Stimulated activated CD4-positive, alpha-beta T cell treated with anti-CD3 and anti-CD28 coated beads, TNF-alpha, amount 100 ng/mL, for 1 hour (primary cell): Measurements from ENCODE around the gene PTN.

Experiments
- DNase-seq, 3 donors: peaks; one replicate each; pipeline ENCODE4 v3.0.0-alpha.2; 2020; ENCODE audit warnings: low read depth in 3 of 3, low spot score in 1 of 3

PTN gene

GRCh38 chr7:137324796-137325696 lies 18.5 kb downstream of the PTN start:
- DNase-seq, result no peak

DNA sequence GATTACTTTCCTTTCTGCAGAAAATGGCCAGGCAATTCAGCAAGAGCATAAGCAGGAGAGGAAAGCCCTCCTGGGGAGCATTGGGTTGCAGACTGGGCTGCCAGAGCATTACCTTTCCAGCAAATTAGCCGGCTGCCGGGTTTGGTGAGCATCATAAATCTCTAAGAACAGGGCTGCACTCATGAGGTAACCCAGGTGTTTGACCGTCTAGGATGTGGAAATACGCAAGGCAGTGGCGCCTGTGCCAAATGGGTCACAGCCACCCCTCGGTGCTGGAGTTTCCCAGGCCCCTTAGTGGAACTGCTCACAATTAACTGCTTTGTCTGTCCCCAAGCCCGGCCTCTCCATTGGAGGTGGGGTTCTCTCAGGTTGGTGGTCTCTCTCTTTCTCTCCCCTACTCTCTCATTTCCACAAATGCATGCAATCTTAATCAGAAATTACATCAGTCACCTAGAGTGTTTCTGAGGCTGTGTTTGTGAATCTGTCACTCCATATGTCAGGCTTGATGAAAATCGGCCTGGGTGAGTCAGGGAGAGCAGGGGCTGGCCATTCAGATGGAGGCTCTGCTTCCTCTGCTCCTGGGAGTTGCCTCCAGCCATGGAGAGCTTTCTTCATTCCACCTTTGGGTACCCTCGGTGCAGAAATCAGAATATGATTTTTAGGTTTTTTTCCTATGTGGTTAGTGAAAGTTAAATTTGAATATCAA lies 26.7 kb downstream of the PTN start:
- no peak for DNase-seq

- no peak for DNase-seq
Measured at GRCh38 chr7:137313201-137313600, 30.3 kb downstream of the PTN start.

DNA sequence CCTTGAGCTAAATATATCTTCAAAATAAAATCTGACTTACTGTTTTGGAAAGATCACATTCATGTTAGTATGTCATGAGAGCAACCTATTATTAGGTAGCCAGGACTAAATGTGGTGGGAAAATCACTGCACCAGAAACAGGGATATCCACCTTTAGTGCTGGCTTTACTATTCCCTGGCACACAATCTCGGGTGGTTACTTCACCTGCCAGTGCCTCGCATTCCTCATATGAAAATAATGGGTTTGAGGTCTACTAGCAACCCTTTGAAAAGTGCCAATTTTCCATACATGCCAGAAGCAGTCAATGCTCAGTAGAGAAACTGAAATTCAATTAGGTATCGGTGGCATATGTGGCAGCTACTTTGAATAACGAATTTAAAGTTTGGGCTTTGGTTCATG lies 36.8 kb downstream of the PTN start:
- DNase-seq, result no peak

DNA sequence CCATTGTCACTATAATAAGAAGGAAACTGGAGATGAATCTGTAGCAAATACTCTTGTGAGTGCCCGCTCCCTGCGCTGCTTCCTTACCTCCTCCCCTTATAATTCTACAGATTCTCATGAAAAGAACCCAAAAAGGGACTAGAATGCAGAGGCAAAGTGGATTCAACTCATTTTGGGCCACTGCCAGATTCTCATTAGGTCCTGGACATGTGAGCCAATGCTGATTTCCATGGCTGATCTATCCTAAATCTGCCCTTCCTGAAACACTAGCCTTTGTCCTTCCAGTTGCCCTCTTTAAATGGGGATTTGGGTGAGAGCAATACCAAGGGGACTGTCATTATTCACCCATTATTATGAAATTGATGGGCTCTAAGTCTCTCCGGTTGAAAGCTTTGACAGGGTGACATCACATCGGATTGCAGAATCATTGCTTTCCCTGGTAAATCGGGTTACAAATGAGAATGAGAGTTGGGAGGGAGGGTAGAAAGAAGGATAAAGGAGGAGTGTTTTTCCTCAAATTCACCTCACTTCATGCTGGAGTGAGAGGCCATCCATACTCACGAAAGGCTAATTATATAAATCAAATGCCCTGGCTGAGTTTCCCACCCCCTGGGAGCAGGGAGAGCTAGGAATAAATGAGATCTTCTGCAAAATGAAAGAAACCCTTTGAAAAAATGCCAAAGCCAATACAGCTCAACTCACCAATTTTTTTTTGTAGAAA lies 37.5 kb downstream of the PTN start:
- DNase-seq, result no peak

DNA sequence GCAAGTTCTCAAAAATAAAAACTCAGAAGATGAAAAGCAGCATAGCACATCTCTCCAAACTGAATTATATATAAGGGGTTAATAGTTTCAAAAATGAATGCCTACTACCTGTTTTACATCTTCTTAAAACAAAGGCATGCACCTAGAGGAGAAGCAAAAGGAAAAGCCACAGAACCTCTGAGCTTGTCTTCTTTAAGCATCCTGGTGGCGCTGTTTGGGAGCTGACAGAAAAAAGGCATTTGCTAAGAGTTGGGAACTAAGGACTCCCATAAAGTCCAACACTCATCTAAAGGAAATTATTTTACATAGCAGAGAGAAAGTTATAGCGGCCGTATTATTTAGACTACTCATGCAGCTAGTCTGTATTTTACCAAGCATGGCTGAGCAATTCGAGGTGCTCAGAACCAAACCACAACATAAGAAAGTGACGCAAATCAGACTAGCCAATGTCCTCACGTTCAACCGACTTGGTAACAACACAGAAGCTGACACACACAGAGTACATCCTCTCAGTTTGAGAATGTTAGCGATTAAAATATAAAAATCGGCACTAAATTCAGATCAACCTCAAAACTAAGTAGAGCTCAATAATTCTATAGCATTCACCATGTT lies 38.8 kb downstream of the PTN start:
- no peak for DNase-seq

- no peak for DNase-seq
Measured at GRCh38 chr7:137304165-137304564, 39.4 kb downstream of the PTN start.

DNA sequence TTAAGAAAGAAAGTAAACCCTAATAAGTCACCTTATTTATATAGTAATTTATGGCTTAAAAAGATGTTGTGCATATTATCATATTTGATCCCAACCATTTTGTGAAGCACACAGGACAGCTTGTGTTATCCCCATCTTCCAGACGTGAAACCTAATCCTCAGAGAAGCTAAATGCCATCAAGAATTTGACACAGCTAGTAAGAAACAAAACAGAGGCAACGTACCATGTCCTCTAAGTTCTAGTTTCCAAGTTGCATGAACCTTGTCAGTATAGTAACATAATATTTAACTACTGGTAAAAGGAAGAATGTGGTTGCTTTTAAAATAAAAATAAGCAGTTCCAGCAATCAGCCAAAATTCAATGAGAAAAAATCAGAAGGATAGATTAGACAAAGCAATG lies 41.5 kb downstream of the PTN start:
- DNase-seq, result no peak

DNA sequence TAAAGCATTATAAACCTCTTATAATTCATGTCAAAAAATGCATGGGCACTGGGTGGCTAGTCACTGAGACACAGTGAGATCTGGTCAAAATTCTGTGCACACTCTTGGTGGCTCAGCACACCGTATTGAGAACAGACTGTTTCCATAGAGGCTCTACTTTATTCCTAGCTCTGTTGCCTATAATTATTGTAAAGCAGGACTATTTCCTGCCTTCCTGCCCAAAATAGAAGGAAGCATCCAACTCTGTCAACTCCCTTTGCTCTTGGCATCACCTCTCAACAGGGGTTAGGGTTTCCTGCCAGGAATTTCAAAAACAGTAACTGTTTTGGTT lies 45.1 kb downstream of the PTN start:
- DNase-seq, result no peak

DNA sequence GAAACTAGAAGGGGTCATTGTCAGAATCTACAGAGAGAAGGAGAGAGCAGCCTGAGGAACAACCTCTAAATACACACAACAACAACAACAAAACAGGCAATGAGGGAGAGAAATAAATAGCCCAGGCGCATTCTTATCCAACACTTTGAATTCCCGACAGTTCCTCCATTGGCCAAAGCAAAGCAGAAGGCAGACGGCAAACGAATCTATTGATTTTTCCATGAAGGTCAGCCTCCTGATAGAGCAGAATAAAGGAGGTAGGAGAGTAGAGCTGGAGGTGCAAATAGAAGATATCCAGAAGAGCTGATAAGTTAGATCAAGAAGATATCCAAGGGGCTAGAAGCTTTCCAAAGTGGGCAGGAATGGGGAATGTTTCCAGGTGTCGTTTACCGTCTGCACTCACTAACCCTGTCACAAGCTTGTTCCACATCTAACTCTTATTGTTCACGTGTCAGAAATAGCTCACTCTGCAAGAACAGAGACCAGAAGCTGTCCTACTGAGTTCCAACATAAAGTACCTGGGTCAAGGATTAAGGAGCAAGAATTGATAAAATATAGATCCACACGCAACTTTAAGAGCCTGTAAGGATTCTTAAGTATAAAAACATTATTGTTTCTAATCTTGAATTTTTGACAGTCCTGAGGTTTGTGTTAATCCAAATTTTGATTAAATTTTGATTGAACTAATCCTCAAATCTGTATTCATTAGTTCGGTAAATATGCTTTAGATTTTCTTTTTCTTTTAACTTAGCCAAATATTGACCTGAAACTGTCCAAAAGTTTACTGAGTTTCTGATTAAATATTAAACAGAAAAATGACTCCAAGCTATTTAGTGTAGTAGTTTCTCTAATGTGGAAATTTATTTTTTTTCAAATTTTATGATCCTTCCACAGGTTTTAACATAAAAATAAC lies 45.7 kb downstream of the PTN start:
- DNase-seq, result no peak

DNA sequence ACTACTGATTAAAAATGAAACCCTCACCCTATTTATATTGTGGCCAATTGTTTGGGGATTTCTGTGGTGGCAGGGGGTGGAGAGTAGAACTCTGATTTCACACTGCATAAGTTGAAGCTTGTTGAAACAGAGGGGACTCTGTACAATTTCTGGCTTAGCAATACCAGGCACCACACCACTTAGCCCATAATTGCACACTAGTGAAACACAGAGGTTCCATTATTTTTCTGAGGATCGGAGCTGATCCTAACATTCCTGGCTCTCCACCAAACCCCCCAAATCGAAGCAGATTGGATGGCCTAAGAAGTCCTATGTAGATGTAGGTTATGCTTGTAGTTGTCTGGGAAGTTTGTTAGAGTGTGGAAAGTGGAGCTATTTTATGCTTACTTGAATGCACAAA lies 47.0 kb downstream of the PTN start:
- no peak for DNase-seq

GRCh38 chr7:137295739-137296324 lies 47.7 kb downstream of the PTN start:
- DNase-seq, result no peak

GRCh38 chr7:137289101-137289500 lies 54.4 kb downstream of the PTN start:
- no peak for DNase-seq

DNA sequence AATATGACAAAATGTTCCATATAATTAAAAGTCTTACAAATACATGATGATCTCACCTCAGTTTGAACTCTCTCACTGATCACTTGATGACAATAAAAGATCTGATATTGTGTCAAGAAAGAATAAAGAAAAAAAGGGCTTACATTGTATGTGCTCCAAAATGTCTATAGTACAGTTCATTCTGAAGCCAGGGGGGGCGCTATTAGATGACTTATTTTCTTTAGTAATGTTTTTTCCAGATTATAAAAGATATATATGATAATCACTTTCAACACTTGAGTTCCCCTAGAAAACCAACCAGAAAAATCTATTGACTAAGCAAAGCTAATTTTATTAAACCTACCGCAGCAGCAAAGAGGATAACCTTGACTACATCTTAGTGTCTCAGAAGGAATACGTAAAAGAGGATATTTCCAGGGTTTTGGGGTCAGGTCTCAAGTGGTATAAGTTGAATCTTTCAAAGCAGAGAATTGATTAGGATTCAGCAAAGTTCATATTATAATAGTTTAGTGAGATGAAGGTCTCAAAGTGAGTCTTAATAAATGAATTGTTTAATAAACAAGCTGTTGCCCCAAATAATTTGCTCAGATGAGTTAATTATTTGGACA lies 55.8 kb downstream of the PTN start:
- no peak for DNase-seq

GRCh38 chr7:137283153-137283552 lies 60.4 kb downstream of the PTN start:
- no peak for DNase-seq

DNA sequence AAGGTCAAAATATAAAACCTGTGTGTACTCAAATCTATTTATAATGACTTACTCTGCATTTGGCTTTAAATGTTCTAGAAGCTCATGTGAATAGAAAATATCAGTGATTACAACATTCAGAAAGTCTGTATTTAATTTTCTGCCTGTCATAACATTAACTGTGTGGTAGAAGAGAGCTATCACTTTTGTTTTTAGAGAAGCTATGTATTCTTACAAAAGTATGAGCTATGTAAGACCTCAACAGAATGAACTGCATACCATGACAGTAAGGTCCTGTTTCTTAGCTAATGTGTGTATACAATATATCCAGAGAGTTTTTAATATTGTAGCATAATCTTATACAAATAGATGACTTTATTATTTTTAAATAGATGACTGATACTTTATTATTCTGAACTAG lies 61.5 kb downstream of the PTN start:
- DNase-seq, result no peak

DNA sequence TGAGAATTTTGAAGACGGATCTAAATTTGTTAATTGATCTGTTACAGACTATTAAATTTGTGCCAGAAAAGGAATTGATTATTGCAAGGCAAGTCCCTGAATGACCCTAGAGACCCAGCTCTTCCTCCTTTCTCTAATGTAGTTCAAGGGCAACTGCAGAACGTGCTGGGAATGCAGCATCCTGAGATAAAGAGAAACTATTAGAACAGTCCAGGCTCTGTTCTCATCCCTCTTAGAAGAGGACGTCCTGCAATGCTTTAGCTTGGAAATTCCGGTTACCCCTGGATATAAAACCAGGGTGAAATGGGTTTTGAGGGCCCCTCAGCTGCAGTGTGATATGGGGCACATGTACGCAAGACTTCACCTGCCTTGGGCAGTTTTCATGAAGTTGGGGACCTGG lies 67.3 kb downstream of the PTN start:
- no peak for DNase-seq

DNA sequence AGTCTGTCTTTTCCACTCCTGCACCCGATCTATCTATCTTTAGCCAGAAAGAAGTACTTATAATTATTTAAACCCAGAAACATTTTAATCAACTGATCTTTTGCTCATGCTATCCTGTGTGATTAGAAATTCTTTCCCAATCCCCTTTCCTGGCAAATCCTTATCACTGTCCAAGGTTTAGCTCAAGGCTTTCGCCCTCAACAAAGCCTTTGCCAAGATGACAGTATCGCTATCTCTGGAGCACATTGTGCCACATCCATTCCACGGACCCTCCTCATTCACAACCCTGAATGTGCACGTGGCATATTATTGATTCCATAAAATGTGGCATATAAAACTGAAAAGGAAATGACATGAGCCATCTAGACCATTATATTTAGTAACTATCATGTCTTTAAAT lies 71.3 kb downstream of the PTN start:
- DNase-seq, result no peak

- DNase-seq, result no peak
Measured at GRCh38 chr7:137269240-137269639, 74.3 kb downstream of the PTN start.
